ENCODE data around the gene NPM1.
"Not testable (repeated sequence)": the region's sequence is repeated elsewhere in the genome, so short reads cannot be mapped to it uniquely, and the experiment has no call there.

GRCh38 chr5:171413993-171414392 is 26.3 kb downstream of the NPM1 start:
- TF ChIP-seq, protein P1, sequence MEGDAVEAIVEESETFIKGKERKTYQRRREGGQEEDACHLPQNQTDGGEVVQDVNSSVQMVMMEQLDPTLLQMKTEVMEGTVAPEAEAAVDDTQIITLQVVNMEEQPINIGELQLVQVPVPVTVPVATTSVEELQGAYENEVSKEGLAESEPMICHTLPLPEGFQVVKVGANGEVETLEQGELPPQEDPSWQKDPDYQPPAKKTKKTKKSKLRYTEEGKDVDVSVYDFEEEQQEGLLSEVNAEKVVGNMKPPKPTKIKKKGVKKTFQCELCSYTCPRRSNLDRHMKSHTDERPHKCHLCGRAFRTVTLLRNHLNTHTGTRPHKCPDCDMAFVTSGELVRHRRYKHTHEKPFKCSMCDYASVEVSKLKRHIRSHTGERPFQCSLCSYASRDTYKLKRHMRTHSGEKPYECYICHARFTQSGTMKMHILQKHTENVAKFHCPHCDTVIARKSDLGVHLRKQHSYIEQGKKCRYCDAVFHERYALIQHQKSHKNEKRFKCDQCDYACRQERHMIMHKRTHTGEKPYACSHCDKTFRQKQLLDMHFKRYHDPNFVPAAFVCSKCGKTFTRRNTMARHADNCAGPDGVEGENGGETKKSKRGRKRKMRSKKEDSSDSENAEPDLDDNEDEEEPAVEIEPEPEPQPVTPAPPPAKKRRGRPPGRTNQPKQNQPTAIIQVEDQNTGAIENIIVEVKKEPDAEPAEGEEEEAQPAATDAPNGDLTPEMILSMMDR (IDR thresholded peaks at IDR 0.05) = not testable (repeated sequence)
- not testable (repeated sequence) for TF ChIP-seq POLR2A (IDR thresholded peaks at IDR 0.05)

All from lower leg skin (tissue), 3 donors.